NCI-H187 (cell line): Measurements from ENCODE around the gene SPARC.
"Not testable (repeated sequence)": the region's sequence is repeated elsewhere in the genome, so short reads cannot be mapped to it uniquely, and the experiment has no call there.

Source experiments
- DNase-seq, 2 experiments: peaks; one replicate each; lab custom pipeline; 2025; lab: John Stamatoyannopoulos, UW

Gene SPARC

DNA sequence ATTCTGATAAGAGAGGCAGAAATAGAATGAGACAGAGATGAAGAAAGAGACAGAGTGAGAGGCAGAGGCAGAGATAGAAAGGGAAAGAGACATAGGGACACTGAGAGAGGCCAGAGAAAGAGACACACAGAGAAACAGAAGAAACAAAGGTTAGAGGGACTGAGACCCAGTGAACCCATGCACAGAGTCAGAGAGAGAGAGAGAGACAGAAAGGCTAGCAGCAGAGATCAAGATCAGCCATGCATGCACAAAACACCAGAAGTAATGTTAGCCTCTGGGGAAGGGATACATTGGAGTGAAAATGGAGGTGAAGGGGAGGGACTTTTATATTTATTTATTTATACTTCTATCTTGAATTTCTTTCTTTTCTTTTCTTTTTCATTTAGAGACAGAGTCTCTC, 14.1 kb upstream of the SPARC start:
- no peak for DNase-seq

DNA sequence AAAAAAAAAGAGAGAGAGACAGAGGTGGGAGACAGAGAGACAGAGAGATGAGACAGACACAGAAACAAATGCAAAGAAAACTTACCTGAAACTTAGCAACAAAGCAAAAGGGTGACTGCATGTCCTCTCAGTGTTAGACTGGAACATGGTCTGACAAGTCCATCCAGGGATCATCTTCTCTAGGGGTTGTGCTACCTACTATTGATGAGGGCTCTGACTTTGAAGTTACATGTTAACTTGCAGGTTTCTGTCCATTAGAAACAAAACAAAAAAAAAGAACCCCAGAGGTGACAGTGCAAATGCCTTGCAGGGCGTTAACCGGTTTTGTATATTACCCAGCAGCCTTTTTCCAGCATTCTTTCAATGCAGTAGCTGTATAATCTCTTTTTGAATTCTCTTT, 13.6 kb upstream of the SPARC start:
- DNase-seq = no peak

DNA sequence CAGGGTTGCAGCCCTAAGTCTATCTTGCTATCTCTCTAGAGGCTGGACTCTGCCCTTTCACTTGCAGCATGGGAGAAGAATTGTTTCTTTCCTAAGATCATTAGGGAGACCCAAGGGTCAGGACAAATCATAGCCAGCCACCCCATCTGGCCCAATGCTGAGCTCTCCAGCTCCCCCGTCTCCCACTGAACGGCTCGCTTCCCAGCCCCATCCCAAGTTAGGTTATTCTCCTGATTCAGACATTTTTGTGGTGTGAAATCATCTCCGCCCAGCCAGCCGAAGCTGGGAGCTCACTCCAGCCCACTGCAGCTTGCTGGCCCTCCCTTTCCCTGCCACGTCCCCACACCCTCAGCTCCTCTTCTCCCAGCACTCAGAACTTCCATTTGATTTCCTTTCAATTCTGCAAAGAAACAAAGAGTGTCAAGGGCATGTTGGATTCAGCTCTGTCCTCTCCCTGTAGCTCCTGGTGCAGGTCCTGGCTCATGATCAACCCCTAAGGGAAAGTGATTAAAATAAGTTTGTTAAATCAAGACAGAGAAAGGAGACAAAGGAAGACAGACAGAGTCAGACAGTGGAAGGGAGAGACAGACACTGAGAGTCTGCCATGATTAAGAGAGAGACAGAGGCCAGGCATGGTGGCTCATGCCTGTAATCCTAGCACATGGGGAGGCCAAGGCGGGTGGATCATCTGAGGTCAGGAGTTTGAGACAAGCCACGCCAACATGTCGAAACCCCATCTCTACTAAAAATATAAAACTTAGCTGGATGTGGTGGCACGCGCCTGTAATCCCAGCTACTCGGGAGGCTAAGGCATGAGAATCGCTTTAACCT, 12.6 kb upstream of the SPARC start:
- DNase-seq = no peak

DNA sequence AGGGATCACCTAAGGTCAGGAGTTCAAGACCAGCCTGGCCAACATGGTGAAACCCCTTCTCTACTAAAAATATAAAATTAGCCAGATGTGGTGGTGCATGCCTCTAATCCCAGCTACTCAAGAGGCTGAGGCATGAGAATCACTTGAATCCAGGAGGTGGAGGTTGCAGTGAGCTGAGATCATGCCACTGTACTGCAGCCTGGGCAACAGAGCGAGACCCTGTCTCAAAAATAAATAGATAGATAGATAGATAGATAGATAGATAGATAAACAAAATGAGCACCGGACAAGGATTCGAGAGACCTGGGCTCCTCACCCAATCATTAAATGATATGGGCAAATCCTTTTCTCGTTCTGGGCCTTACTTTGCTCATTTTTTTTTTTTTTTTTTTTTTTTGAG, 11.4 kb upstream of the SPARC start:
- DNase-seq = not testable (repeated sequence)

DNA sequence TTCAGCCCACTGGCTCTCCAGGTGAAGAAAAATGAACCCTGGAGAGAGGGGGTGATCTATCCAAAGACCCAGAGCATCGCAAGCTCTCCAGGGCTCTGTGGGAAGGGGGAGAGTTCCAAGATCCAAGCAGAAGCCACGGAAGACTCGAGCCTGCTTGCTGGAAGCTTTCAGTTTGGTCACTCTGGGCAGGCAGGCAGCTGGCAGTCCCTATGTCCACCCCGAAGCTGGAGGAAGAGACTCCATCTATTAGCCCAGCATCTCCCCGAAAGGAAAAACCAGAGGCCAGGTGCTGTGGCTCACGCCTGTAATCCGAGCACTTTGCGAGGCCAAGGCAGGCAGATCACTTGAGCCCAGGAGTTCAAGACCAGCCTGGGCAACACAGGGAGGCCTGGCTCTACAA, 10.7 kb upstream of the SPARC start:
- no peak for DNase-seq

DNA sequence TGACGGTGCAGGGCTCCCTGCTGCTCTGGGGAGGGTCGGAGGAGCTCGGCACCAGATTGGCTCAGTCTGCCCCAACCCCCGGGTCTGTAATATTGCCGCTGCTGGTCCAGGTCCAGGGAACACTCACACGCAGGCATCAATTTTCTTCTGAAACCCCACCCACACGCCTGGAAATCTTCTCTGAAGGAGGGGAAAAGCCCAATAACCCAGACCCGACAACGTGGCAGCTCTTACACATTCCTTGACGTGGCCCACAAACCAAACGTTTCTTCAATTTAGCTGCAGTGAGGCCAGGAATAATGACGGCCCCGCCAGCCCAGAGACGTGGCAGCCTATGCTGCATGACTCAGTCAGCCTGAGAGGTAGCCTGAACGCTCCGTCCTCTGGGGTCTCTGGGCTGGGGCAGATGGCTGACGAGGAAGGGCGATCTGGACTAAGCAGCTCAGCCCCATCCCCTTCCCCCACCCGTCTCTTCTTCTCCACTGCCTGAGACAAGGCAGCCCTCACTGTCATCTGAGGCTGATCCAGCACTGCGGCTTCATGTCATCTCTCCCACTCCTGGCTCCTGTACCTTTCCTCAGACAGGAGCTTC, 9.9 kb upstream of the SPARC start:
- no peak for DNase-seq

DNA sequence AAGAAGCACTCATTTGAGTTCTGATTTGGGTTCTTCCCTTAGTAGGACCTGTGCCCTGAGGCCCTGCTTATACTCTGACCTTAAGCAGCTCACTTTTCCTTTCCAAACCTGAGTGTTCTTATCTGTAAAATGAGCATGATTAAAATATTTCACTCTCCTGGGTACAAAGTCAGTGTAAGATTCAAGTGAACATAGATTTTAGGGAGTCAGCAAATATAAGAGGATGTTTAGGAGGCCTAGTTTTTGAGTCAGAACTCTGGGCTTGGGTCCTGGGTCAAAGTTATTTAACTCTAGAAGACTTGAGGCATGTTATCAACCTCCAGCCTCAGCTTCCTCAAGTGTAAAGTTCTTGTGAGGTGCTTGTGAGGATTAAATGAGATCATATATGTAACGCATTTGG, 8.7 kb upstream of the SPARC start:
- no peak for DNase-seq

DNA sequence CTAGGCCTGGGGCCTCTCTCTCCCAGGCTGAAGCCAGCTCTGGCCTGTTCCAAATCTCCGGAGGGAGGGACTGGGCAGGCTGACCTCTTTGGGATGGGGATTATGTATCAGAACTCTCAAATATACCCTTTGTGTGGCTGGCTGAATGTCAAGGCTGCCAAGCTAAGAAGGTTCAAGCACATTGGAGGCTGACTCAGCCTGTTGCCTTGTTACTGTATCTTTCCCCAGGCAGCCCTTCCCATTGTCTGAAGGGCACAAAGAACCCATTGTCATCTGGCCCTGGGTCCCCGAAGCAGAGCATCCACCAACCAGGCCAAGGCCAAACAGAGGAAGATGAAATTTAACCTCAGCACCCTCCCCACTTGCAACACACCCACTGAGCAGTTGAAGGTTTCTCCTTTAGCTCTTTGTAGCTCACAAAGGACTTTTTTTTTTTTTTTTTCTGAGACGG, 7.3 kb upstream of the SPARC start:
- DNase-seq = no peak

DNA sequence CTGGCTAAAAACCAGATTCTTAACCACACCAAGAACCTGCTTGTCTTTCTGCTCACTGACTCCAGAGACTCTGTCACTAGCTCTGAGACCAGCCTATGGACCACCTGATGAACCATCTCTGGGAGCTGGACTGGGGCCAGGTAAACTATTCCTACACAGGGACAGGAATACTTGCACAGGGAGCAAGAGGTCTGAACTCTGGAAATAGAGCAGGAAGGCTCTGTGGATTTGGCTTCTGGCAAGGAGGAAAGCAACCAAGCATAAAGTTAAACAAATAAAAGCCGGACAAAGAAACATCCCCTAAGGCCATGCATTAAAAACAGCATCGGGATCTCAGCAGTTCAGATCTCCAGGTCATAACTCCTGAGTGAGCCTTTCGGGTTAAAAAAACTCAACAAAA, 5.6 kb upstream of the SPARC start:
- no peak for DNase-seq

DNA sequence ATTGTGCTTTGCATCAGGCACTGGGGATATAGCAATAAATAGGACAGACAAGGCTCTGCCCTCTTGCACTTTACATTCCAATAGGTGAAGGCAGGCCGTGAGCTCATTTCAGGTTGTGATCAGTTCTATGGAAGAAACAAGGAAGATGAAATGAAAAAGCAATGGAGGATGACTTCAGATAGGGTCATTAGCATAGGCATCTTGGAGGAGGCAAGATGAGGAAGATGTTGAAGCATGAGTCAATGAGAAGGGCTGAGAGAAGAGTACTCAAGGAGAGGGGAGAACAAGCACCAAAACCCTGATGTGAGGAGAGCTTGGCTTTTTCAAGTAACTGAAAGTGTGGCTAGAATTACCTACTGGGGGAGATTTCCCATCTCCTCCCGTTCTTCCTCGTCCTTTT, 5.0 kb upstream of the SPARC start:
- no peak for DNase-seq

DNA sequence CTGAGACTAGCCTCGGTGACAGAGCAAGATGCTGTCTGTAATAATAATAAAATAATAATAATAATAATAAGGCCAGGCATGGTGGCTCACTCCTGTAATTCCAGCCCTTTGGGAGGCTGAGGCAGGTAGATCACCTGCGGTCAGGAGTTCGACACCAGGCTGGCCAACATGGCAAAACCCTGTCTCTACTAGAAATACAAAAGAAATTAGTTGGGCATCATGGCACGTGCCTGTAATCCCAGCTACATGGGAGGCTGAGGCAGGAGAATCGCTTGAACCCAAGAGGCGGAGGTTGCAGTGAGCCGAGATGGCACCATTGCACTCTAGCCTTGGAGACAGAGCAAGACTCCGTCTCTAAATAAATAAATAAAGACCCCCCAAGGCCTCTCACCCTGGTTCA, 2.9 kb upstream of the SPARC start:
- DNase-seq = not testable (repeated sequence)

DNA sequence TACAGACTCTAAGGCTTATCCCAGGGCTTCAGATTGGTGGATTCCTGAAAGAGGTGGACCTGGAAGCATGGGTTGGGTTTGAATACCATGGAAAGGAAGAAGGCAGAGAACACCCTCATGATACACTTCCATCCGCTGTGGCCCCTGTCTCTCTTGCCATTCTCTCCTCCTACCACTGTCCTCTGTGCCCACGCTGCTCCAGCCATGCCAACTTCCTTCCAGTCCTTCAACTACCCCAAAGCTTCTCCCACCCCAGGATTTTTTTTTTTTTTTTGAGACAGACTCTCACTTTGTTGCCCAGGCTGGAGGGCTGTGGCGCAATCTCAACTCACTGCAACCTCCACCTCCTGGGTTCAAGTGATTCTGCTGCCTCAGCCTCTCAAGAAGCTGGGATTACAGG, 1.7 kb upstream of the SPARC start:
- DNase-seq = no peak

DNA sequence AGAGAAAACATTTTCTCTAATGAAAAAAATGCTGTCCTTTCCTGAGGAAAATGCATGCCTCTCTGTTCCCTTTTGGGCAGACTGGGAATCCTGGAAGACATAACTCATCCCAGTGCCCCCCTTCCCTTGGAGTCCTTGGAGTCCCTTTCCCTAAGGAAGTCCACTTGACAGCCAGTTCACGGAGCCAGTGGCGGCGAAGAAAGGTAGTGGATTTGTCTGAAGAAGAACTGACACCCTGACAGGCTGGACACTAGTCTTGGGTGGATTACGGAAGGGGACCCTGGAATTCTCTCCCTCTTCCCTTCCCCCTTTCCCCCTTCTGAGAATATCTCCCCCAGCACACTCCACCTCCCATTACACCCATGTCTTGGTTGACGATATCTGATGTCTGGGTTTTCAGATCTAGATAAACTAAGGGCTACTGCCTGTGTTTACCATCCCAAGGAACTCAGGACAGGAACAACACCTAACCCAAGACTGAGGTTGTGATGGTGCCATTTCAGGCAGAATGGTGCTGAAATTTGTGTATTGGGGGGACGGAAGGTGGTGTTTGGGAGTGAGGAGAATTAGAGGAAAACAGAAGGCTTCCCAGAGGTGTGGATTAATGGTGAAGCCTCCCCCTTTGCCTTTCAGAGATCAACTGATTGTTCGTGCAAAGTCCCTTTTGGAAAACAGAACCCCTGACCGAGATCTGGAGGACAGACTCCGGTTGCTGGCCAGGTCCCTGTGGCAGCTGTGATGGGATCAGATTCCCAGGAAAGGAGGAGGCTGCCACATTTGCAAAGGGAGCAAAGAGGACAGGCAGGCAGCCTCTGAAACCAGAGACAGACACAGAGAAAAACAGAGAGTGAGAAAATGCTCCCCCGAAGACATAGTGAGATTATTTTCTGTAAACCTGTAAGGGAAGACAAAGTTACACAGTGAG, 704 bp downstream of the SPARC start:
- no peak for DNase-seq

DNA sequence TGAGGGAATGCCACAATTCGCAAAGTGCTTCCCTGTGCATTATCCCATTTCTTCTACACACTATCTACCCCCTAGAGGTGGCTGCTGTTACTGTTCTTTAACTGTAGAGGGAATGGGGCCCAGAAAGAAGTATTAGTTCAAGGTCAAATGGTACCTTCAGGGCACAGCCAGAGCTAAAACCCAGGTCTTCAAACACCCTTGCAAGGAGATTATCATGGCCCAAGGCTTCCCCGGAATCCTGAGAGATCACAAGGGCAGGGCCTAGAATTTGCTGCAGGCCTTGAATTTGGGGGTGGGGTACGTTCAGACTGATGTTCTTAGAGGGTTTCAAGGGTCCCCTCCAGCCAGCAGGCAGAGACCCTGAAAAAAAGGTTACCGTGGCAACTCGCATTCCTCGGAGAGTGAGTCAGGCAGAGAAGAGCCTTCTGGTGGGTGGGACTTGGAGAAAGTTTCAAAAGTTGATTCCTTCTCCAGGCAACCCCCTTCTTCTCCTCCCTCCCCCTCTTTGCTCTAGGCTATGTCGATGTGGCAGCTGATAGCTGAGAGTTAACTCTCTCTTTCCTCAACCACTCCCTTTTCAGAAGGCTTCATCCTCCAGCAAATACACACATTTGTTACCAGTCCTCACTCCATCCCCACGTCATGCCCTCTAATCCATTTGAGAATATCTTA, 1.9 kb downstream of the SPARC start:
- no peak for DNase-seq

DNA sequence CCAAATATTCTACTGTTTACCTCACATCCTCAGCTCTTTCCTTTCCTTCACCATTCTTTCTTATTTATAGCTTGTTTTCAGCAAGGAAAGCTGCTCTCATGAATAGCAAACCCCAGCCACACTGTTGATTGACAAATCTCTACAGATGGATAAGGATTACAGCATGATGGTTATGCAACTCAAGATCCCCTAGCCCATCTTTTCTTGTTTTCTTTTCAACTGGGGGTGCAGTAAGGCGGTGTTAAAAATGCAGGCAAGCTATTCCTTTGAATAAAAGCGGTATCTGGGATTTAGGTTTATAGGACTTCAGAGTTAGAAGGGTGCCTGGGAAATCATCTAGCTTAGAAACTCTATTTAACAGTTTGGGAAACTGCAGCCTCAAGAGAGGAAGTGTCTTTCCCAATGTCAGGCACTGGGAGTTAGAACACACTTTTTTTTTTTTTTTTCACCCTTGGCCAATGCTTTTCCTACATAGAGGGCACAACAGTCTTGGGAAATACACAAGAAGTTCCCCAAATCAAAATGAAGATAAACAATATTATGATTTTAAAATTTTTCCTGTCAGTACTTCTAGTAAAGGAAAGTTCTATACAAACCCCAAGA, 2.6 kb downstream of the SPARC start:
- no peak for DNase-seq

DNA sequence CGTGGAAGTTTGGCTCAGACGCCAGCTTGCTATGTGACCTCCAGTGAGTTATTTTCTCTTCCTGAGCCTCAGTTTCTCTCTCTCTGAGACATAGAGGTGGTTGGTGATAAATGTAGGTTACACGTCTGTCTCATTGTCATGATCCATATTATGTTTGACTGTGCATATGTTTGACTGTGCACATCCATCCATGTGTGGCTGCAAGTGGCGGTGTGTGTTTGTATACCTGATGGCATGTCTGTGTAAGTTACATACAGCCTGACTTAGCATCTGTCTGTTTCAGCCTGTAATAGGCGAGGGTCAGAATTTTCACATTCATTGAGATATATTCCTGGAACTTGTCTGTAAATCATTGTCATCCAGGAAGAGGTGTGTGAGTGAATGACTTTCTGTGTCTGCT, 3.3 kb downstream of the SPARC start:
- no peak for DNase-seq

DNA sequence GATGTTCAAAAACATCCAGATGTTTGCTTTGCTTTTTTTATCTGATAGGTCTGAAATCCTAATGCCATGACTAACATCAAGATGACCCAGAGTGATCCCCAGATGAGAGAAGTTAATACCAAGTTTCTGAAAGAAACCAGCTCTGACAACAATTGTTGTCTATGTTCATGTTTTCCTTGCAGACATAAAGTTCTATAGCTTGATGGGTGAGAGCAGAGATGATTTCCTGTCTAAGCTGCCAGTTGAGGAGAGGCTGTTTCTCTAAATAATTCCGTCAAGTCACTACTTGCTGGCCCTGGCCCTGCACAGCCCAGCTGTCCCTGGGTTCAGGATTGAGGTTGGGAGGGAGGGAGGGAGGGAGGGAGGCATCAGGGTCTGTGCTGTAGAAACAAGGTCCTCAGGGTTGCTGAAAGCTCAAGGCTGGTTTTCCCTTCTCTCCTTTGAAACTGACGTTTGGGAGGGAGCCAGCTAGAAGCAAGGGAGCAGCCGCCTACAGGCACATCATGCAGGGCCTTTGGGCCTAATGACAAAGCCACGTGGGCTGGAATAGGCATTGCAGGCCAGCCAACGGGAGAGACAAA, 3.9 kb downstream of the SPARC start:
- no peak for DNase-seq

DNA sequence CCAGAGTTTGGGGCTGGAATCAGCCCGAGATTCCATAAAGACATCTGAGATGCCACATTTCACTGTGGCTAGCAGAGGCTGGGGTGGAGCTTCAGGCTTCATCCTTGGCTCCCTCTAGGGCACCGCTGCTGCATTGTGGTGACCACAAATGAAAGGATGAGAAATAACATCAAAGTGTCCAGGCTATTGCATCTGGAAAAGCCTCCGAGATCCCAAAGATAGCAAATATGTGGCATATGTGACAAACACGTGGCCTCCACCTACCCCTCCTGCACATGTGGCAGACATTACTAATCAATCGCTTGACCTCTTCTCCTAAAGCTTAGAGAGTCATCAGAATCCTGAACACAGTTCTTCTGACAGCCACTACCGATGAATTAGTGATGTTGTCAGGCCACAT, 4.5 kb downstream of the SPARC start:
- no peak for DNase-seq

DNA sequence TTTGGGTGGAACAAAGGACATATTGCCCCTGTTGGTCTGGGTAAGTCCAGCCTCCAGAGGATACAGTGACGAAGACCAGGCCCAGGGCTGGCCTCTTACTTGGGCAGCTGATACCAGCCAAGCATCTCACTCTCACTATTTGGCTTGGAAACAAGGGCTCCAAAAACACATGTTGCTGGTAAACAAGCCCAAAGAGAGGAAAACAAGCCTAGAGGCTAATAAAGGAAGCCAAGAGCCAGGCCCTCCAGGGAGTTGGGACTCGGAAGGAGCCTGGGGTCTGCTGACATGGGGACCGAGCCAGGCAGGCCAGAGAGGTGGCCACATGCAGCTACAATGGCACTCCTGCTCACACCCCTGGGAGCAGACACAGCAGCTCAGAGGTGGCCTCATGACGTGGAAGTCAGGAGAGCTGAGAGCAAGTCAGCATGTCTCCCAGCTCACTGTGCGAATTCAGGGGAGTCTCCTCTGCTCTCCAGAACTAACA, 5.7 kb downstream of the SPARC start:
- DNase-seq = no peak

DNA sequence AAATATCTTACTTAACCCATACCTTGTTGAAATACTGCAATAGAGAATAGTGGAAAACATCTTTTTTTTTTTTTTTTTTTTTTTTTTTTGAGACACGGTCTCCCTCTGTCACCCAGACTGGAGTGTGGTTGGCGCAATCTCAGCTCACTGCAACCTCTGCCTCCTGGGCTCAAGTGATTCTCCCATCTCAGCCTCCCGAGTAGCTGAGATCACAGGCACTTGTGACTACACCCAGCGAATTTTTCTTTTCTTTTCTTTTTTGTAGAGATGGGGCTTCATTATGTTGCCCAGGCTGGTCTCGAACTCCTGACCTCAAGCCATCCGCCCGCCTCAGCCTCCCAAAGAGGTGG, 6.6 kb downstream of the SPARC start:
- DNase-seq = not testable (repeated sequence)

DNA sequence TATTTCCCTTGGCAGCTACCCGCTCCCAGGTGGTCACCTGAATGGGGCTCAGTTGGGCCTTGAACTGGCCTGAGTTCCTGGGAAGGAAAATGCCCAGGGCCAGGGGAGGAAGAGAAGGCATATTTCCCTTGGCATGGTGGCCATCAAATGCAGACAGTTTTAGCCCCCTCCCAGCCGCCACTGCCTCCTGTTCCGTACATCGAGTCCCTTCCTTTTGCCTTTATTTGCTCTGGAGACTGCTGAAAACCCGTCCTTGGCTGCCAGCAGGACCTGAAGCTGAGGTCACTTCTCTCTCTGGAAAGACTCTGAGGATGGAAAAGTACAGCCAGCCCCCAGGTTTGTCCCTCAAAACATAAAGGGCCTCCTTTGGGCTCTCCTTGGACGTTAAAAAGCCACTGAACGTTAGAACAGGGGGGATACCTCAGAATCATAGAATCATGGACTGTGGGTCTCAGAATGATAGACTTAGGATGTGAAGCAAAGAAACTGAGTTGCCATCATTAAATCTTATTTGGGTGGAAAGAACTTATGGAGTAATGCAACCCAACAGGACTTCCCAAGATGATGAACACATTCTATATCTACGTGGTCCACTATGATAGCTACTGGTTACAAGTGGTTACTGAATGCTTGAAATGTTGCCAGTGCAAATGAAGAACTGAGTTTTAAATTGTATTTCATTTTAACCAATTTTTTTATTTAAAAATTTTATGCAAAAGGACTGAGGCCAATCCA, 7.1 kb downstream of the SPARC start:
- DNase-seq = no peak
